Measurements from ENCODE around the gene MUSTN1. TPM values are rescaled to one million over a fixed set of nuclear protein-coding genes. Genes with fewer than 3 reads are reported as not detected.

The MUSTN1 gene
- total and polyA plus RNA-seq, 4 donors, result 0.25 to 12.1 (median 3.9) TPM

DNA sequence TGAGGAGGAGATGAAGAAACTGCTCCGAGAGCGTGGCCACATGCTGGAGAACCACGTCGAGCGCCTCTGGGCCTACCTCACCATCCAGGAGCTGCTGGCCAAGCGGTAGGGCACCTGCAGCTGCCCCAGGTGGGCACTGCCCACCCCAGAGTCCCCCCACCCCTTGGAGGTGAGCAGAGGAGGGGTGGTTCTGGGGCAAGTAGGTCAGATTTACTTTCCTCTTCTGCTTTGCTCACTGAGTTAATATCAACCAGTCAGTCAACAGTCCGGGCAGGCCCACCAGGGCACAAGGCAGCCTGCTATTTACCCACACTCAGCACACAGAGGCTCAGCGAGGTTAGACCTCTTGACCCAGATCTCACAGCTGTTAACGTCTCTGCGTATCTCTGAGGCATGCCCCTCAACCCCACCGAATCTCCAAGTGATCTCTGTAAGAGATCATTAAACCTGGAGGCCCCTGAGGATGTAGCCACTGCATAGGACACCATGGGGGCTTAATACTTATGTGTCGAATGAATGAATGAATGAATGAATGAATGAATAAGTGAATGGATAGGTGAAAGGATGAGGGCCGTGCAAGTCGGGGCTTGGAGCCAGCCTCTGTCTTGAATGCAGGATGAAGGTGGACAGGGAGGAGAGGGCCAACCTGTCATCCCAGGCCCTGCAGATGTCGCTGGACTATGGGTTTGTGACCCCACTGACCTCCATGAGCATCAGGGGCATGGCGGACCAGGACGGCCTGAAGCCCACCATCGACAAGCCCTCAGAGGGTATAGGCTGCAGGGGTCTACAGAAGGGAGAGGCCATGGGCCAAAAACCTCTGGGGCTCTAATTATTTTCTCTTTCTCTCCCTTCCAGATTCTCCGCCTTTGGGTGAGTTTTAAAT, 48.2 kb downstream of the MUSTN1 start:
- Histone ChIP-seq H3K9me3 (ENCODE audit: control insufficient read depth in 4 of 4, low read length in 3 of 4) (no peaks in the 10 kb centered on the region), H3K27me3 (ENCODE audit: control insufficient read depth in 4 of 4, insufficient read depth in 4 of 4, low read length in 3 of 4) (no peaks in the 10 kb centered on the region), H3K4me1 (ENCODE audit: control insufficient read depth in 4 of 4, insufficient read depth in 4 of 4, low read length in 3 of 4) (peaks cover 15 to 95% (median 79%) of the 10 kb centered on the region in 4 donors), H3K9ac (ENCODE audit: low read depth in 1 of 2, low read length in 2 of 2) (no peak overlapping the region), H3K36me3 (ENCODE audit: control insufficient read depth in 4 of 4, insufficient read depth in 3 of 4, low read depth in 1 of 4, low read length in 3 of 4) (peaks cover 13 to 64% (median 43%) of the 10 kb centered on the region in 4 donors), H3K27ac (ENCODE audit: low read depth in 1 of 2, low read length in 2 of 2) (peak overlapping the region; percentile 36 to 59), H3K4me3 (ENCODE audit: low read depth in 1 of 3, low read length in 3 of 3) (no peak overlapping the region)
- WGBS, result 67% methylated on average over 19 of the region's 19 CpGs
- DNase-seq (ENCODE audit: low spot score), result no peak
- TF ChIP-seq NR2F2 (IDR thresholded peaks at IDR 0.05), result no peak
- TF ChIP-seq HNF4A (conservative IDR thresholded peaks at IDR 0.05), result peak; percentile 12 to 67
- TF ChIP-seq FOXA2 (IDR thresholded peaks at IDR 0.05), result peak; percentile 74
- TF ChIP-seq, protein P1, sequence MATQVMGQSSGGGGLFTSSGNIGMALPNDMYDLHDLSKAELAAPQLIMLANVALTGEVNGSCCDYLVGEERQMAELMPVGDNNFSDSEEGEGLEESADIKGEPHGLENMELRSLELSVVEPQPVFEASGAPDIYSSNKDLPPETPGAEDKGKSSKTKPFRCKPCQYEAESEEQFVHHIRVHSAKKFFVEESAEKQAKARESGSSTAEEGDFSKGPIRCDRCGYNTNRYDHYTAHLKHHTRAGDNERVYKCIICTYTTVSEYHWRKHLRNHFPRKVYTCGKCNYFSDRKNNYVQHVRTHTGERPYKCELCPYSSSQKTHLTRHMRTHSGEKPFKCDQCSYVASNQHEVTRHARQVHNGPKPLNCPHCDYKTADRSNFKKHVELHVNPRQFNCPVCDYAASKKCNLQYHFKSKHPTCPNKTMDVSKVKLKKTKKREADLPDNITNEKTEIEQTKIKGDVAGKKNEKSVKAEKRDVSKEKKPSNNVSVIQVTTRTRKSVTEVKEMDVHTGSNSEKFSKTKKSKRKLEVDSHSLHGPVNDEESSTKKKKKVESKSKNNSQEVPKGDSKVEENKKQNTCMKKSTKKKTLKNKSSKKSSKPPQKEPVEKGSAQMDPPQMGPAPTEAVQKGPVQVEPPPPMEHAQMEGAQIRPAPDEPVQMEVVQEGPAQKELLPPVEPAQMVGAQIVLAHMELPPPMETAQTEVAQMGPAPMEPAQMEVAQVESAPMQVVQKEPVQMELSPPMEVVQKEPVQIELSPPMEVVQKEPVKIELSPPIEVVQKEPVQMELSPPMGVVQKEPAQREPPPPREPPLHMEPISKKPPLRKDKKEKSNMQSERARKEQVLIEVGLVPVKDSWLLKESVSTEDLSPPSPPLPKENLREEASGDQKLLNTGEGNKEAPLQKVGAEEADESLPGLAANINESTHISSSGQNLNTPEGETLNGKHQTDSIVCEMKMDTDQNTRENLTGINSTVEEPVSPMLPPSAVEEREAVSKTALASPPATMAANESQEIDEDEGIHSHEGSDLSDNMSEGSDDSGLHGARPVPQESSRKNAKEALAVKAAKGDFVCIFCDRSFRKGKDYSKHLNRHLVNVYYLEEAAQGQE (IDR thresholded peaks at IDR 0.05), result peak; percentile 39
- TF ChIP-seq, protein P2, sequence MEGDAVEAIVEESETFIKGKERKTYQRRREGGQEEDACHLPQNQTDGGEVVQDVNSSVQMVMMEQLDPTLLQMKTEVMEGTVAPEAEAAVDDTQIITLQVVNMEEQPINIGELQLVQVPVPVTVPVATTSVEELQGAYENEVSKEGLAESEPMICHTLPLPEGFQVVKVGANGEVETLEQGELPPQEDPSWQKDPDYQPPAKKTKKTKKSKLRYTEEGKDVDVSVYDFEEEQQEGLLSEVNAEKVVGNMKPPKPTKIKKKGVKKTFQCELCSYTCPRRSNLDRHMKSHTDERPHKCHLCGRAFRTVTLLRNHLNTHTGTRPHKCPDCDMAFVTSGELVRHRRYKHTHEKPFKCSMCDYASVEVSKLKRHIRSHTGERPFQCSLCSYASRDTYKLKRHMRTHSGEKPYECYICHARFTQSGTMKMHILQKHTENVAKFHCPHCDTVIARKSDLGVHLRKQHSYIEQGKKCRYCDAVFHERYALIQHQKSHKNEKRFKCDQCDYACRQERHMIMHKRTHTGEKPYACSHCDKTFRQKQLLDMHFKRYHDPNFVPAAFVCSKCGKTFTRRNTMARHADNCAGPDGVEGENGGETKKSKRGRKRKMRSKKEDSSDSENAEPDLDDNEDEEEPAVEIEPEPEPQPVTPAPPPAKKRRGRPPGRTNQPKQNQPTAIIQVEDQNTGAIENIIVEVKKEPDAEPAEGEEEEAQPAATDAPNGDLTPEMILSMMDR (IDR thresholded peaks at IDR 0.05; ENCODE audit: low read depth, low read length, missing input control), result no peak
- TF ChIP-seq, protein P3, sequence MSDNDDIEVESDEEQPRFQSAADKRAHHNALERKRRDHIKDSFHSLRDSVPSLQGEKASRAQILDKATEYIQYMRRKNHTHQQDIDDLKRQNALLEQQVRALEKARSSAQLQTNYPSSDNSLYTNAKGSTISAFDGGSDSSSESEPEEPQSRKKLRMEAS (IDR thresholded peaks at IDR 0.05), result peak; percentile 36
- TF ChIP-seq FOXA1 (IDR thresholded peaks at IDR 0.05), result peak; percentile 73
- TF ChIP-seq JUND (IDR thresholded peaks at IDR 0.05), result no peak
- TF ChIP-seq, protein P4, sequence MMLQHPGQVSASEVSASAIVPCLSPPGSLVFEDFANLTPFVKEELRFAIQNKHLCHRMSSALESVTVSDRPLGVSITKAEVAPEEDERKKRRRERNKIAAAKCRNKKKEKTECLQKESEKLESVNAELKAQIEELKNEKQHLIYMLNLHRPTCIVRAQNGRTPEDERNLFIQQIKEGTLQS (IDR thresholded peaks at IDR 0.05), result no peak
- TF ChIP-seq TAF1 (conservative IDR thresholded peaks at IDR 0.05), result no peak
- peak; percentile 24 to 83 for TF ChIP-seq RXRA (IDR thresholded peaks at IDR 0.05)

DNA sequence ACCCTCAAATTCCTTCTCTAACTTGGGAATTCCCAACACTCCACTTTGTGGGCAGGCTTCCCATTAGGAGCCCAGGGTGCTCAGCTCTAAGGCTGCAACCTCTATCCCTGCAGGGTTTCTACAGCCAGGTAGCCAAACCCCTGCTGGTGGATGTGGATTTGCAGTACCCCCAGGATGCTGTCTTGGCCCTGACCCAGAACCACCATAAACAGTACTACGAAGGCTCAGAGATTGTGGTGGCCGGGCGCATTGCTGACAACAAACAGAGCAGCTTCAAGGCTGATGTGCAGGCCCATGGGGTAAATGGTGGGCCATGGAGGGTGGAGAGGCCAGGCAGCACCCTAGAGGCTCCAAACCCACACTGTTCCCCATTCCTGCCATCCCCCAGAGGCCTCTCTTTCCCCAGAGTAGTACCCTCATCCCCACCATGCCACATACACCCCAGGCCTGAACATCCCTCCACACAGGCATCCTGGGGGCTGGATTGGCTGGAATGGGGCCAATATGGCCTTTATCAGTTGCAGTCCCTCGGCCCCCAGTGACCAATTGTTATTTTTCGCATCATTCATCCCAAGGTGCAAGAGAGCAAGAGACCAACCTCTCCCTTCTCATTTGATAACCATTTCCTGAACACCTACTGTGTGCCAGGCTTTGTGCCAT, 49.8 kb downstream of the MUSTN1 start:
- H3K27ac ChIP-seq (ENCODE audit: low read depth in 1 of 2, low read length in 2 of 2), result no peak overlapping the region
- H3K36me3 ChIP-seq (ENCODE audit: control insufficient read depth in 4 of 4, insufficient read depth in 3 of 4, low read depth in 1 of 4, low read length in 3 of 4), result peaks cover 9 to 58% (median 42%) of the 10 kb centered on the region in 4 donors
- no peaks in the 10 kb centered on the region for H3K9me3 ChIP-seq (ENCODE audit: control insufficient read depth in 4 of 4, low read length in 3 of 4)
- WGBS, result 81% methylated on average over 5 of the region's 5 CpGs
- H3K4me1 ChIP-seq (ENCODE audit: control insufficient read depth in 4 of 4, insufficient read depth in 4 of 4, low read length in 3 of 4), result peaks cover 17 to 94% (median 82%) of the 10 kb centered on the region in 4 donors
- DNase-seq (ENCODE audit: low spot score), result no peak
- TF ChIP-seq, protein P3 (IDR thresholded peaks at IDR 0.05), result no peak
- TF ChIP-seq SP1 (IDR thresholded peaks at IDR 0.05) (no peak), EGR1 (IDR thresholded peaks at IDR 0.05; ENCODE audit: low read depth in 2 of 2) (no peak), YY1 (IDR thresholded peaks at IDR 0.05) (no peak)
- TF ChIP-seq, protein P4 (IDR thresholded peaks at IDR 0.05), result no peak
- no peaks in the 10 kb centered on the region for H3K27me3 ChIP-seq (ENCODE audit: control insufficient read depth in 4 of 4, insufficient read depth in 4 of 4, low read length in 3 of 4)
- H3K4me3 ChIP-seq (ENCODE audit: low read depth in 1 of 3, low read length in 3 of 3), result no peak overlapping the region
- H3K9ac ChIP-seq (ENCODE audit: low read depth in 1 of 2, low read length in 2 of 2), result no peak overlapping the region

All from liver (tissue), 9 donors.